CD4-positive, alpha-beta T cell (primary cell): Measurements from ENCODE around the gene BCAS1. TPM values are rescaled to one million over a fixed set of nuclear protein-coding genes. Genes with fewer than 3 reads are reported as not detected.

ENCODE experiments used
- ATAC-seq: fragments of 200-7000 bp; cut with Tn5 transposase; one replicate; pipeline ENCODE4 v1.10.0; 2022; ENCODE audit warnings: mild to moderate bottlenecking; ENCODE audit not compliant: poor library complexity
- CTCF ChIA-PET: fragments of 350-600 bp; sonication (Branson Sonifier 250); formaldehyde crosslinking; loops from one replicate; lab custom pipeline; 2021; ENCODE audit warnings: antibody characterized with exemption, inconsistent platforms; lab: Charles Lee
- POLR2A ChIA-PET: fragments of 350-600 bp; sonication (Branson Sonifier 250); formaldehyde crosslinking; loops from one replicate; lab custom pipeline; 2021; ENCODE audit warnings: antibody characterized with exemption, inconsistent platforms; lab: Charles Lee
- DNase-seq, 14 experiments: peaks; one replicate each; pipeline ENCODE4 v3.0.0-alpha.2; 2013 to 2020; ENCODE audit warnings: mixed read lengths in 2 of 14
- H3K27ac ChIP-seq, 2 donors: one replicate each; pipeline versions ENCODE4 v1.5.1 to v1.7.0; 2013; ENCODE audit warnings: low read length in 2 of 2, low read depth in 1 of 2, mild to moderate bottlenecking in 1 of 2
- H3K27me3 ChIP-seq, 2 experiments: 1 replicate in 1 of 2; 2 replicates in 1 of 2; pipeline versions ENCODE4 v1.6.1 to v1.7.0; 2013; ENCODE audit warnings: low read length in 2 of 2, control low read depth in 1 of 2, mild to moderate bottlenecking in 1 of 2, moderate library complexity in 1 of 2; ENCODE audit not compliant: insufficient read depth in 2 of 2, control insufficient read depth in 1 of 2
- H3K36me3 ChIP-seq: one replicate; pipeline ENCODE4 v1.6.1; 2013; ENCODE audit warnings: low read length, control low read depth; ENCODE audit not compliant: insufficient read depth
- H3K4me1 ChIP-seq: one replicate; pipeline ENCODE4 v1.6.1; 2013; ENCODE audit warnings: low read length, control low read depth; ENCODE audit not compliant: insufficient read depth
- H3K4me3 ChIP-seq: one replicate; pipeline ENCODE4 v1.5.1; 2013; ENCODE audit warnings: mild to moderate bottlenecking, low read length, moderate library complexity
- H3K9me3 ChIP-seq, 2 experiments: 1 replicate in 1 of 2; 2 replicates in 1 of 2; pipeline versions ENCODE4 v1.6.1 to v1.7.0; 2013; ENCODE audit warnings: low read length in 2 of 2, mild to moderate bottlenecking in 2 of 2, control low read depth in 1 of 2, moderate library complexity in 1 of 2; ENCODE audit not compliant: control insufficient read depth in 1 of 2, insufficient read depth in 1 of 2
- H3K27ac Mint-ChIP-seq: one replicate; pipeline ENCODE4 v1.8.0; 2020; ENCODE audit warnings: mixed read lengths
- H3K27me3 Mint-ChIP-seq: one replicate; pipeline ENCODE4 v1.8.0; 2021; ENCODE audit warnings: mixed read lengths
- H3K36me3 Mint-ChIP-seq: one replicate; pipeline ENCODE4 v1.8.0; 2021; ENCODE audit warnings: low read depth, mixed read lengths
- H3K4me1 Mint-ChIP-seq: one replicate; pipeline ENCODE4 v1.8.0; 2021; ENCODE audit warnings: low read depth, mixed read lengths
- H3K4me3 Mint-ChIP-seq: one replicate; pipeline ENCODE4 v1.8.0; 2020; ENCODE audit warnings: mild to moderate bottlenecking, mixed read lengths
- H3K9me3 Mint-ChIP-seq: one replicate; pipeline ENCODE4 v1.8.0; 2020; ENCODE audit warnings: mixed read lengths
- CTCF ChIP-seq: fragments of 200-600 bp; IDR thresholded peaks from one replicate; pipeline ENCODE4 v1.8.0; 2022; ENCODE audit warnings: antibody characterized with exemption, mild to moderate bottlenecking
- intact Hi-C, 2 experiments: fragments of 100-400 bp; cut with DNase I in 1 of 2; cut with micrococcal nuclease in 1 of 2; formaldehyde crosslinking; loops; one replicate each; pipeline versions ENCODE4 v1.15.1 to v1.9.0; 2023 to 2025; cut with DNase I, micrococcal nuclease
- total RNA-seq, 174 experiments: library from RNA in 2 of 174; stranded (reverse) in 2 of 174; gene quantifications; one replicate each; pipeline ENCODE4 v1.2.3 and lab custom pipeline; 2021 to 2026

Gene BCAS1
- total RNA-seq, 2 experiments from 2014 or later = 0.20 to 0.27 TPM

DNA sequence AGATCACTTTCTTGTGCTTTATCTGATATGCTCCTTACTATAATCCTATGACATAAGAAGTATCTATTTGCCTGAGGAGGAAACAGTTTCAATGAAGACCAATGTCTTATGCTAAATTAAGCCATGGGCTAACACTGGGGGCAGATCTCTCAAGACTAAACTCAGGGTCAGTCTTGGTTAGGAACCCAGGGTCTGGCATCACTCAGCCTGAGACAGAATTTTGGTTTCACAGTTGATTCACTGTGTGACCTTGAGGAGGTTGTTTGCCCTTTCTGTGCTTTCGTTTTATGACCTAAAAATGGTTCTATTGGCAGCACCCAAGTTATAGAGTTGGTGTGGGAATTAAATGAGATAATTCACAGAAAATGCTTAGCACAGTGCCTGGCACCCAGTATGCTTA is 4.9 kb upstream of the BCAS1 start:
- H3K4me1 ChIP-seq = peaks cover 18% of the 10 kb centered on the region
- ChIA-PET POLR2A (no interaction called here), CTCF (interaction anchor here (1.0 kb wide), 1 partner anchor 15 kb away, joined by 3 read pairs; no protein-coding TSS in a partner anchor)
- Mint-ChIP-seq H3K27ac (peak overlapping the region; percentile 39), H3K9me3 (no peaks in the 10 kb centered on the region), H3K27me3 (no peaks in the 10 kb centered on the region), H3K4me1 (peaks cover 25% of the 10 kb centered on the region), H3K4me3 (no peak overlapping the region), H3K36me3 (no peaks in the 10 kb centered on the region)
- H3K27ac ChIP-seq = no peak overlapping the region
- intact Hi-C loops = no loop called here
- no peak for TF ChIP-seq CTCF
- DNase-seq = no peak
- H3K36me3 ChIP-seq = no peaks in the 10 kb centered on the region
- H3K9me3 ChIP-seq = no peaks in the 10 kb centered on the region
- no peak overlapping the region for H3K4me3 ChIP-seq
- no peak for ATAC-seq
- no peaks in the 10 kb centered on the region for H3K27me3 ChIP-seq

- H3K4me1 ChIP-seq = peaks cover 15% of the 10 kb centered on the region
- intact Hi-C loops = no loop called here
- ATAC-seq (no peak), DNase-seq (no peak)
- ChIA-PET POLR2A (interaction anchor here (0.7 kb wide), 1 partner anchor 635 kb away, joined by 4 read pairs; no protein-coding TSS in a partner anchor), CTCF (interaction anchor here (1.0 kb wide), 1 partner anchor 14 kb away, joined by 3 read pairs; no protein-coding TSS in a partner anchor)
- H3K36me3 ChIP-seq = no peaks in the 10 kb centered on the region
- Mint-ChIP-seq H3K4me1 (peaks cover 25% of the 10 kb centered on the region), H3K27ac (no peak overlapping the region), H3K9me3 (no peaks in the 10 kb centered on the region), H3K4me3 (no peak overlapping the region), H3K36me3 (no peaks in the 10 kb centered on the region), H3K27me3 (no peaks in the 10 kb centered on the region)
- no peak overlapping the region for H3K4me3 ChIP-seq
- no peaks in the 10 kb centered on the region for H3K27me3 ChIP-seq
- H3K27ac ChIP-seq = no peak overlapping the region
- no peak for TF ChIP-seq CTCF
- no peaks in the 10 kb centered on the region for H3K9me3 ChIP-seq
Observed at GRCh38 chr20:54074511-54074910, 4.1 kb upstream of the BCAS1 start.

- H3K27me3 Mint-ChIP-seq = no peaks in the 10 kb centered on the region
- no peaks in the 10 kb centered on the region for H3K9me3 Mint-ChIP-seq
- H3K36me3 Mint-ChIP-seq = no peaks in the 10 kb centered on the region
- Histone ChIP-seq H3K27me3 (no peaks in the 10 kb centered on the region), H3K4me3 (no peak overlapping the region), H3K9me3 (no peaks in the 10 kb centered on the region), H3K36me3 (no peaks in the 10 kb centered on the region), H3K4me1 (peaks cover 2% of the 10 kb centered on the region), H3K27ac (no peak overlapping the region)
- TF ChIP-seq CTCF = no peak
- no peak overlapping the region for H3K4me3 Mint-ChIP-seq
- no peak overlapping the region for H3K27ac Mint-ChIP-seq
- no peak for DNase-seq
- intact Hi-C loops = no loop called here
- H3K4me1 Mint-ChIP-seq = peaks cover 15% of the 10 kb centered on the region
- ChIA-PET POLR2A (no interaction called here), CTCF (no interaction called here)
- ATAC-seq = no peak
Observed at GRCh38 chr20:54073288-54073687, 2.9 kb upstream of the BCAS1 start.
